Uterus (tissue), 4 donors: ENCODE results near the gene BANF2. TPM values are rescaled to one million over a fixed set of nuclear protein-coding genes. Genes with fewer than 3 reads are reported as not detected.
A peak's percentile ranks its signal among the peaks of the same experiment; 100 is the strongest.

Source experiments
- DNase-seq, 2 donors: peaks; one replicate each; pipeline ENCODE4 v3.0.0-alpha.2; 2019 to 2020
- H3K27ac ChIP-seq, 2 donors: fragments of 200-600 bp; sonication (generic); 1 replicate in 1 of 2; 2 replicates in 1 of 2; pipeline ENCODE4 v1.5.1; 2016 to 2018
- H3K27me3 ChIP-seq, 2 donors: fragments of 200-600 bp; sonication (generic); one replicate each; pipeline ENCODE4 v1.5.1; 2018 to 2019; ENCODE audit warnings: control low read depth in 1 of 2
- H3K36me3 ChIP-seq, 2 donors: fragments of 200-600 bp; sonication (generic); one replicate each; pipeline ENCODE4 v1.5.1; 2019; ENCODE audit warnings: control low read depth in 1 of 2
- H3K4me1 ChIP-seq, 2 donors: fragments of 200-600 bp; sonication (generic); one replicate each; pipeline ENCODE4 v1.5.1; 2018 to 2019; ENCODE audit warnings: control low read depth in 1 of 2
- H3K4me3 ChIP-seq, 2 donors: fragments of 200-600 bp; sonication (generic); 1 replicate in 1 of 2; 2 replicates in 1 of 2; pipeline ENCODE4 v1.5.1; 2018 to 2019; ENCODE audit warnings: mild to moderate bottlenecking in 1 of 2
- H3K9me3 ChIP-seq, 2 donors: fragments of 200-600 bp; sonication (generic); one replicate each; pipeline ENCODE4 v1.5.1; 2019; ENCODE audit warnings: control low read depth in 1 of 2
- POLR2A ChIP-seq, 2 donors: fragments of 450-650 bp; IDR thresholded peaks; one replicate each; pipeline ENCODE4 v1.6.1; 2016; ENCODE audit warnings: antibody characterized with exemption in 2 of 2, mild to moderate bottlenecking in 1 of 2, moderate library complexity in 1 of 2
- intact Hi-C: fragments of 100-400 bp; cut with DNase I; formaldehyde crosslinking; loops from one replicate; pipeline ENCODE4 v1.15.1; 2023; ENCODE audit warnings: low total_unique reads
- total RNA-seq, 4 donors: library from RNA; depleted of rRNA in 3 of 4; stranded (reverse); fragments of >200 nt in 3 of 4; gene quantifications; one replicate each; pipeline versions ENCODE4 v1.1.0 to v1.2.4, GENCODE V29; 2014 to 2023
- TF ChIP-seq, protein P1 (sequence below), 4 experiments: fragments of 200-600 bp in 2 of 4; fragments of 450-650 bp in 2 of 4; sonication (generic) in 2 of 4; IDR thresholded peaks; one replicate each; pipeline ENCODE4 v1.5.1; 2016 to 2019; ENCODE audit warnings: antibody characterized with exemption in 4 of 4, mild to moderate bottlenecking in 2 of 4, moderate library complexity in 1 of 4
- donor health status: DM: yes; HTN: yes; CAD: no.

BANF2 gene
- total RNA-seq: not detected

DNA sequence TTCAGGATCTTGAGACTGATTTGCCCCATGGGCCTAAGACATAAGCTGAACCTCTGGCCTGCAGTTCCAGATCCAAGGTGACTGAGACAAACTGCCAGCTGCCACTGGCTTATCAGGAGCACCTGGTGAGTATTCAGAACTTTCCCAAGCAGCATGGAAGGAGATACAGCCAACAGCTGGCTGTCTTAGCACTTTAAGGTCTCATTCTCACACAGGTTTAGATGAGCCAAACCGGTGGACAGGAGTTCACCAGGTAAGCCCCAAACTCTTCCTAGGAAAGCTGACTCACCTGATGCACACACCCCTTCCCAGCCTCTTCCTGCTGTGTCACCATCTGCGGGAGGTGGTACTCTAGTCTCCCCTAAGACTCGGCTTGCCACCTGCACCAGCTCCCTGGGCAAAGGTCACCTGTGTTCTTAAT, at the start of gene BANF2:
TSS of gene BANF2 (plus strand) at position 36 of the 421 bp plus-strand sequence. CDS start 25,060 bp downstream, outside the sequence.
- no peak within 1 kb of the TSS for H3K27ac ChIP-seq
- no peaks in the 10 kb centered on the region for H3K36me3 ChIP-seq
- TF ChIP-seq, protein P1, sequence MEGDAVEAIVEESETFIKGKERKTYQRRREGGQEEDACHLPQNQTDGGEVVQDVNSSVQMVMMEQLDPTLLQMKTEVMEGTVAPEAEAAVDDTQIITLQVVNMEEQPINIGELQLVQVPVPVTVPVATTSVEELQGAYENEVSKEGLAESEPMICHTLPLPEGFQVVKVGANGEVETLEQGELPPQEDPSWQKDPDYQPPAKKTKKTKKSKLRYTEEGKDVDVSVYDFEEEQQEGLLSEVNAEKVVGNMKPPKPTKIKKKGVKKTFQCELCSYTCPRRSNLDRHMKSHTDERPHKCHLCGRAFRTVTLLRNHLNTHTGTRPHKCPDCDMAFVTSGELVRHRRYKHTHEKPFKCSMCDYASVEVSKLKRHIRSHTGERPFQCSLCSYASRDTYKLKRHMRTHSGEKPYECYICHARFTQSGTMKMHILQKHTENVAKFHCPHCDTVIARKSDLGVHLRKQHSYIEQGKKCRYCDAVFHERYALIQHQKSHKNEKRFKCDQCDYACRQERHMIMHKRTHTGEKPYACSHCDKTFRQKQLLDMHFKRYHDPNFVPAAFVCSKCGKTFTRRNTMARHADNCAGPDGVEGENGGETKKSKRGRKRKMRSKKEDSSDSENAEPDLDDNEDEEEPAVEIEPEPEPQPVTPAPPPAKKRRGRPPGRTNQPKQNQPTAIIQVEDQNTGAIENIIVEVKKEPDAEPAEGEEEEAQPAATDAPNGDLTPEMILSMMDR (IDR thresholded peaks at IDR 0.05): no peak
- TF ChIP-seq POLR2A (IDR thresholded peaks at IDR 0.05): no peak
- H3K4me1 ChIP-seq: no peaks in the 10 kb centered on the region
- DNase-seq: no peak
- H3K27me3 ChIP-seq: no peaks in the 10 kb centered on the region
- no peak within 1 kb of the TSS for H3K4me3 ChIP-seq
- no peaks in the 10 kb centered on the region for H3K9me3 ChIP-seq
- intact Hi-C loops: no loop called here

DNA sequence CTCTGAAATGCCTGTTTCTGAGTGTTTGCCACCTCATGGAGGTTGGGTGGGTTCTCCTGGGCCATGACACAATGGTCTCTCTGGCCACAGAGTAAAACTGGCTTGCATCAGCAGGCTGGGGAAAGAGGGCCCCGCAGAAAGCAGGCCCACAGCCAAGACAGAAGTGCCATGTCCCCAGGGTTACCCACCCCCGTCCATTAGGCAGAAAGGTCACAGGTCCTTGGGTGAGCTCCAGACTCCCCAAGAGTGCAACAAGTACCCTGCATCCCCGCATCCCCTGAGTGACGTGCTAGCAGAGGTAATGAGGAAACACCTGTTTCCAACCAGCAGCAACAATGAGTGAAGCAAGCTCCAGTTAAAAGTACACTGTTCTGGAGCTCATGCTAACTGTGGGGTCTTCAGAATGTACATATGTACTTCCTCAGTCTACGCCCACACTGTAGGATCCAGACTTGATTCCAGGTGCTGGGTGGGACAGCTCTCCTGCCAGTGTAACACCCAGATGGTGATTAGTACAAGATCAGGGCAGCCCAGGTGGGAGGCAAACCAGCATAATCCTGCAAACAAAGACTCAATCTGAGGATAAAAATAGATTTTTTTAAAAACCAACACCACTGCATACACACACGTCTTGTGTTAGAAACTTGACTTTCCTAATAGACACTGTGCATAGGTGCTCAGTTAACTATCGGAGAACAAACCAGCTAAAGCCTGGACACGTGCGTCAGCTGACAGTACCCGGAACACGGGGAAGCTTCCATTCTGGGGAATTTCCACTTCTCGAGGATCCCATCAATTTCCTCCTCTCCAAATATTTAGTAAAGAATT, 49.3 kb upstream of the BANF2 start:
- peaks cover 8 to 30% of the 10 kb centered on the region in 2 donors for H3K4me1 ChIP-seq
- DNase-seq: peak; percentile 22 to 31
- intact Hi-C loops: no loop called here
- no peaks in the 10 kb centered on the region for H3K9me3 ChIP-seq
- no peak overlapping the region for H3K4me3 ChIP-seq
- H3K27ac ChIP-seq: peak overlapping the region; percentile 33 to 41
- no peak for TF ChIP-seq POLR2A (IDR thresholded peaks at IDR 0.05)
- TF ChIP-seq, protein P1 (IDR thresholded peaks at IDR 0.05): no peak
- H3K36me3 ChIP-seq: no peaks in the 10 kb centered on the region
- H3K27me3 ChIP-seq: no peaks in the 10 kb centered on the region

DNA sequence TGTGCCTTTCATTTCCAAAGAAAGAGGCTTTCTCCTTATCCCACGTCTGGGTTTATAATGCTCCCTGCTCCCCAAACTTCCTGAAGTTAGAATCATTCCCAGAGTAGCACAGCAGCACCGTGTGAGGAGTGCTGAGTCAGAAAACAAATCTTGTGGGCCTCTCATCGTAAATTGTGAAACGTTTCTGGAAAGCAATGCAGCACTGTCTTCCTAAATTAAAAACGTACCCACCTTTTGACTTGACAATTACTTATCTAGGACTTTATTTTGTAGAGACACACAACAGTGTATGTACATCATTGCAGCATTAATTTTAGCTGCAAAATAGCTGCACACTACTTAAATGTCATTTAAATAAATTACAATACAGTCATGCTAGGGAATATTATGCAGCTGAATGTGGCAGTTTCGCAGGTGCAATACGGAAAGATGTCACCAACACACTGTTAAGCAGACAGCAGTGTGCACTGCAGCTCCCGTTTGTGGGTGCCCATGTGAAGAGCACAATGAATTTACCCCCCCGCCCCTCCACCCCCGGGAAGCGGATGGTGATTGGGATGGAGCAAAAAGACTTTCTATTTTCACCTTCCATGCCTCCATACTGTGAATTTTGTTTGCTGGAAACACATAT, 48.5 kb upstream of the BANF2 start:
- Histone ChIP-seq H3K27me3 (no peaks in the 10 kb centered on the region), H3K4me3 (no peak overlapping the region), H3K36me3 (no peaks in the 10 kb centered on the region), H3K9me3 (no peaks in the 10 kb centered on the region), H3K27ac (peak overlapping the region; percentile 33 to 41), H3K4me1 (peaks cover 8 to 30% of the 10 kb centered on the region in 2 donors)
- TF ChIP-seq POLR2A (IDR thresholded peaks at IDR 0.05): no peak
- TF ChIP-seq, protein P1 (IDR thresholded peaks at IDR 0.05): no peak
- intact Hi-C loops: no loop called here
- DNase-seq: peak; percentile 13 to 25

DNA sequence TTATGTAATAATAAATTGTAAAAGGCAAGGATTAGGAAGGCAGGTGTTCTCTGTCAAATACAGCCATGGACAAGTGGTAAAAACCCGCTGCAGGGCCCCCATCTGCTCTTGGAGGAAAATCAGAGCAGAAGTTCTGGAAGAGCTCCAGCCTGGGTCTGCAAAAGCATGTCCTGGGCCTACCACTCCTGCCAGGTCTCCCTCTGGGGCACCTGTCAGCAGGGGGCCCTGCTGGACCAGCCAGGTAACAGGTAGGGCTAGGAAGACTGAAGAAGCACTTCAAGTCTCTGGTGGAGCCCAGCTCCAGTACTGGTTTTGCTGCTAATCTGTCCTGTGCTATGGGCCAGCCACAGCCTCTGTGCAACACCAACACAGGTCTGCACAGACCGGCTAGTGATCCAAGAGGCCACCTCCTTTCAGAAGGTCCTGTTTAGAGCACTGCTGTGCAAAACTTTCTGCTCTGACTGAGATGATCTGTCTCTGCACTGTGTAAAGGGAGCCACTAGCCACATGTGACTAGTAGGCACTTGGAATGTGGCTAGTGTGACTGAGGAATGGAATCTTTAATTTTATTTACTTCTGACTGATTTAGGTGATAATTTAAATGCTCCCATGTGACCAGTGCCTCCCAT, 47.9 kb upstream of the BANF2 start:
- peaks cover 8 to 26% of the 10 kb centered on the region in 2 donors for H3K4me1 ChIP-seq
- peak overlapping the region in 1 of 2 donors; percentile 15 for H3K27ac ChIP-seq
- H3K9me3 ChIP-seq: no peaks in the 10 kb centered on the region
- TF ChIP-seq POLR2A (IDR thresholded peaks at IDR 0.05): no peak
- TF ChIP-seq, protein P1 (IDR thresholded peaks at IDR 0.05): no peak
- no peaks in the 10 kb centered on the region for H3K27me3 ChIP-seq
- no peak overlapping the region for H3K4me3 ChIP-seq
- H3K36me3 ChIP-seq: no peaks in the 10 kb centered on the region
- DNase-seq: peak; percentile 13 to 16
- intact Hi-C loops: no loop called here
